ENCODE results near the gene LRFN5. TPM values are rescaled to one million over a fixed set of nuclear protein-coding genes. Genes with fewer than 3 reads are reported as not detected.
"Not testable (repeated sequence)": the region's sequence is repeated elsewhere in the genome, so short reads cannot be mapped to it uniquely, and the experiment has no call there.

Gene LRFN5
- total RNA-seq, 1 experiment from 2014 or later: 15.8 TPM

GRCh38 chr14:41586237-41586636 is 20.4 kb upstream of the LRFN5 start:
- Mint-ChIP-seq H3K9me3 (no peaks in the 10 kb centered on the region), H3K36me3 (no peaks in the 10 kb centered on the region), H3K4me3 (no peak overlapping the region), H3K27me3 (ENCODE audit: low read depth) (no peaks in the 10 kb centered on the region), H3K27ac (no peak overlapping the region), H3K4me1 (no peaks in the 10 kb centered on the region)
- DNase-seq (ENCODE audit: low spot score) (no peak), ATAC-seq (no peak)
- no peak for TF ChIP-seq JAZF1 (CRISPR knock-in tag; IDR thresholded peaks at IDR 0.05)
- no peak for TF ChIP-seq SMAD3 (CRISPR knock-in tag; IDR thresholded peaks at IDR 0.05; ENCODE audit: borderline replicate concordance)
- no peak for TF ChIP-seq NFATC4 (CRISPR knock-in tag; IDR thresholded peaks at IDR 0.05)
- TF ChIP-seq ATF1 (CRISPR knock-in tag; IDR thresholded peaks at IDR 0.05): no peak
- TF ChIP-seq HMGA2 (CRISPR knock-in tag; IDR thresholded peaks at IDR 0.05): no peak
- no peak for TF ChIP-seq ETV6 (CRISPR knock-in tag; IDR thresholded peaks at IDR 0.05)
- no peak for TF ChIP-seq NFE2L1 (CRISPR knock-in tag; IDR thresholded peaks at IDR 0.05)
- TF ChIP-seq, protein P1, sequence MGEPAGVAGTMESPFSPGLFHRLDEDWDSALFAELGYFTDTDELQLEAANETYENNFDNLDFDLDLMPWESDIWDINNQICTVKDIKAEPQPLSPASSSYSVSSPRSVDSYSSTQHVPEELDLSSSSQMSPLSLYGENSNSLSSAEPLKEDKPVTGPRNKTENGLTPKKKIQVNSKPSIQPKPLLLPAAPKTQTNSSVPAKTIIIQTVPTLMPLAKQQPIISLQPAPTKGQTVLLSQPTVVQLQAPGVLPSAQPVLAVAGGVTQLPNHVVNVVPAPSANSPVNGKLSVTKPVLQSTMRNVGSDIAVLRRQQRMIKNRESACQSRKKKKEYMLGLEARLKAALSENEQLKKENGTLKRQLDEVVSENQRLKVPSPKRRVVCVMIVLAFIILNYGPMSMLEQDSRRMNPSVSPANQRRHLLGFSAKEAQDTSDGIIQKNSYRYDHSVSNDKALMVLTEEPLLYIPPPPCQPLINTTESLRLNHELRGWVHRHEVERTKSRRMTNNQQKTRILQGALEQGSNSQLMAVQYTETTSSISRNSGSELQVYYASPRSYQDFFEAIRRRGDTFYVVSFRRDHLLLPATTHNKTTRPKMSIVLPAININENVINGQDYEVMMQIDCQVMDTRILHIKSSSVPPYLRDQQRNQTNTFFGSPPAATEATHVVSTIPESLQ (CRISPR knock-in tag; IDR thresholded peaks at IDR 0.05): no peak
- ChIA-PET CTCF (no interaction called here), POLR2A (no interaction called here)

GRCh38 chr14:41597647-41598046 is 9.0 kb upstream of the LRFN5 start:
- Mint-ChIP-seq H3K9me3 (peaks cover 4% of the 10 kb centered on the region; the same call in 1 of the 2 replicates), H3K4me3 (no peak overlapping the region), H3K36me3 (peaks cover 6% of the 10 kb centered on the region), H3K4me1 (peaks cover 38% of the 10 kb centered on the region), H3K27me3 (ENCODE audit: low read depth) (no peaks in the 10 kb centered on the region), H3K27ac (peak overlapping the region; percentile 82)
- DNase-seq (ENCODE audit: low spot score) (peak; percentile 61), ATAC-seq (peak; percentile 8; the same call in 1 of the 2 replicates)
- TF ChIP-seq NFE2L1 (CRISPR knock-in tag; IDR thresholded peaks at IDR 0.05) (peak; percentile 81), ZMAT4 (CRISPR knock-in tag; IDR thresholded peaks at IDR 0.05) (no peak)
- ChIA-PET CTCF (interaction anchor here (1.0 kb wide), 1 partner anchor 12 kb away, joined by 3 read pairs; no protein-coding TSS in a partner anchor), POLR2A (interaction anchor here (1.0 kb wide), 1 partner anchor 12 kb away, joined by 3 read pairs; no protein-coding TSS in a partner anchor)

- peak; percentile 77 for ATAC-seq
- POLR2A ChIA-PET; H3K36me3 Mint-ChIP-seq; H3K9me3 Mint-ChIP-seq; H3K27me3 Mint-ChIP-seq (ENCODE audit: low read depth): not testable (repeated sequence)
- Mint-ChIP-seq H3K27ac (peak overlapping the region; percentile 99), H3K4me1 (peaks cover 46% of the 10 kb centered on the region), H3K4me3 (peak overlapping the region; percentile 55)
- CTCF ChIA-PET: interaction anchor here (1.0 to 3.0 kb wide), 7 partner anchors 9 to 320 kb away, joined by 3 to 33 read pairs (median 5); no protein-coding TSS in a partner anchor
- peak; percentile 33 for DNase-seq (ENCODE audit: low spot score)
- TF ChIP-seq, protein P2, sequence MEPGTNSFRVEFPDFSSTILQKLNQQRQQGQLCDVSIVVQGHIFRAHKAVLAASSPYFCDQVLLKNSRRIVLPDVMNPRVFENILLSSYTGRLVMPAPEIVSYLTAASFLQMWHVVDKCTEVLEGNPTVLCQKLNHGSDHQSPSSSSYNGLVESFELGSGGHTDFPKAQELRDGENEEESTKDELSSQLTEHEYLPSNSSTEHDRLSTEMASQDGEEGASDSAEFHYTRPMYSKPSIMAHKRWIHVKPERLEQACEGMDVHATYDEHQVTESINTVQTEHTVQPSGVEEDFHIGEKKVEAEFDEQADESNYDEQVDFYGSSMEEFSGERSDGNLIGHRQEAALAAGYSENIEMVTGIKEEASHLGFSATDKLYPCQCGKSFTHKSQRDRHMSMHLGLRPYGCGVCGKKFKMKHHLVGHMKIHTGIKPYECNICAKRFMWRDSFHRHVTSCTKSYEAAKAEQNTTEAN (CRISPR knock-in tag; IDR thresholded peaks at IDR 0.05): 0 out of 2 replicates have a peak, but pooled peaks have one; percentile 52
- TF ChIP-seq ETV6 (CRISPR knock-in tag; IDR thresholded peaks at IDR 0.05) (0 out of 2 replicates have a peak, but pooled peaks have one; percentile 33), TEAD1 (CRISPR knock-in tag; IDR thresholded peaks at IDR 0.05) (peak; percentile 98; the same call in 1 of the 2 replicates)
Observed at GRCh38 chr14:41599805-41600385, 6.8 kb upstream of the LRFN5 start.

DNA sequence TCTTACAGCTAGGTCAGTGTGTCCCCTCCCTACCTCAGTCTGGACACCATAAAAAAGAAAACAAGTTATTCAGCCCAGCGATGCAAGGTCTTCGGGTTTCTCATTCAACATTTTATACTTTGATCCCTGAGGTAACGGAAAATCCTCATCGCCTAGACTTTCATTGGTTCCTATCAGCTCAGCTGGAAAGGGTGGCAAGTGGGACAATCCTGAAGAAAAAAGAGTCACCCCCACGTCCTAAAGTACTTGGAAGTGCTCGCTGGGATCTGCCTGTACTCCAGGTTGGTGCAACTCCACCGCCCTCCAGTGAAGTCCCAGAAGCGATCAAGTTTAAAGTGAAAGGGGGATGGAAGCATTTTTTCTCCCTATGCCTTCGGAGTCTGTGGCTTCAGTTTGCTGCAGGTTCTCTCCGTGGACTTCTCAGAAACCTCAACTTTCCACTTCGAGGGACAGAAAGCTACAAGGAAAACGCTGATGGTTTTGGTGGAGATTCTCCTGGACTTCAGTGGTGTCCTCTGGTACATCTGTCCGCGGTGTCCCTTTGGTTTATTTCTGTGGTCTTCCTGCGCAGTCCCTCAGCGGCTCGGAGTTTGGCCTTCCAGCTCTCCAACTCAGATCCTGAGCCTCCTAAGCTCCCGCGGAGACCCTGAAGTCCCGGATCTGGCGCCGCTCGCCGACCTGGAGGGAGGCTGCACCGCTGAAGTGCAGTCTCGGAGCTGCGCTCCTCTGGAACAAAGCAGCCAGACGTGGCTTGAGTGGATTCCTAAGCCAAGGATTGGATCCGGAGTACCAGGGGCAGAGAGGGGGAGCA is 1.8 kb upstream of the LRFN5 start:
- peak overlapping the region; percentile 94 for H3K4me3 Mint-ChIP-seq
- ATAC-seq (peak; percentile 46), DNase-seq (ENCODE audit: low spot score) (peak; percentile 86)
- H3K27me3 Mint-ChIP-seq (ENCODE audit: low read depth): peaks cover 30% of the 10 kb centered on the region
- H3K27ac Mint-ChIP-seq: peak overlapping the region; percentile 86
- H3K9me3 Mint-ChIP-seq: no peaks in the 10 kb centered on the region
- POLR2A ChIA-PET: interaction anchor here (0.7 to 1.0 kb wide), 2 partner anchors 276 to 851 kb away, joined by 3 read pairs; no protein-coding TSS in a partner anchor
- CTCF ChIA-PET: interaction anchor here (0.7 to 2.1 kb wide), 2 partner anchors 9 to 324 kb away, joined by 3 to 16 read pairs; no protein-coding TSS in a partner anchor
- H3K4me1 Mint-ChIP-seq: peaks cover 38% of the 10 kb centered on the region
- peaks cover 2% of the 10 kb centered on the region; the same call in 1 of the 2 replicates for H3K36me3 Mint-ChIP-seq
- TF ChIP-seq TEAD1 (CRISPR knock-in tag; IDR thresholded peaks at IDR 0.05): 0 out of 2 replicates have a peak, but pooled peaks have one; percentile 8
- TF ChIP-seq, protein P3, sequence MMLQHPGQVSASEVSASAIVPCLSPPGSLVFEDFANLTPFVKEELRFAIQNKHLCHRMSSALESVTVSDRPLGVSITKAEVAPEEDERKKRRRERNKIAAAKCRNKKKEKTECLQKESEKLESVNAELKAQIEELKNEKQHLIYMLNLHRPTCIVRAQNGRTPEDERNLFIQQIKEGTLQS (CRISPR knock-in tag; conservative IDR thresholded peaks at IDR 0.05): no peak
- TF ChIP-seq ELF4 (CRISPR knock-in tag; IDR thresholded peaks at IDR 0.05; ENCODE audit: low read depth): no peak
- TF ChIP-seq, protein P2 (CRISPR knock-in tag; IDR thresholded peaks at IDR 0.05): no peak
- no peak for TF ChIP-seq ZMAT4 (CRISPR knock-in tag; IDR thresholded peaks at IDR 0.05)
- TF ChIP-seq, protein P4, sequence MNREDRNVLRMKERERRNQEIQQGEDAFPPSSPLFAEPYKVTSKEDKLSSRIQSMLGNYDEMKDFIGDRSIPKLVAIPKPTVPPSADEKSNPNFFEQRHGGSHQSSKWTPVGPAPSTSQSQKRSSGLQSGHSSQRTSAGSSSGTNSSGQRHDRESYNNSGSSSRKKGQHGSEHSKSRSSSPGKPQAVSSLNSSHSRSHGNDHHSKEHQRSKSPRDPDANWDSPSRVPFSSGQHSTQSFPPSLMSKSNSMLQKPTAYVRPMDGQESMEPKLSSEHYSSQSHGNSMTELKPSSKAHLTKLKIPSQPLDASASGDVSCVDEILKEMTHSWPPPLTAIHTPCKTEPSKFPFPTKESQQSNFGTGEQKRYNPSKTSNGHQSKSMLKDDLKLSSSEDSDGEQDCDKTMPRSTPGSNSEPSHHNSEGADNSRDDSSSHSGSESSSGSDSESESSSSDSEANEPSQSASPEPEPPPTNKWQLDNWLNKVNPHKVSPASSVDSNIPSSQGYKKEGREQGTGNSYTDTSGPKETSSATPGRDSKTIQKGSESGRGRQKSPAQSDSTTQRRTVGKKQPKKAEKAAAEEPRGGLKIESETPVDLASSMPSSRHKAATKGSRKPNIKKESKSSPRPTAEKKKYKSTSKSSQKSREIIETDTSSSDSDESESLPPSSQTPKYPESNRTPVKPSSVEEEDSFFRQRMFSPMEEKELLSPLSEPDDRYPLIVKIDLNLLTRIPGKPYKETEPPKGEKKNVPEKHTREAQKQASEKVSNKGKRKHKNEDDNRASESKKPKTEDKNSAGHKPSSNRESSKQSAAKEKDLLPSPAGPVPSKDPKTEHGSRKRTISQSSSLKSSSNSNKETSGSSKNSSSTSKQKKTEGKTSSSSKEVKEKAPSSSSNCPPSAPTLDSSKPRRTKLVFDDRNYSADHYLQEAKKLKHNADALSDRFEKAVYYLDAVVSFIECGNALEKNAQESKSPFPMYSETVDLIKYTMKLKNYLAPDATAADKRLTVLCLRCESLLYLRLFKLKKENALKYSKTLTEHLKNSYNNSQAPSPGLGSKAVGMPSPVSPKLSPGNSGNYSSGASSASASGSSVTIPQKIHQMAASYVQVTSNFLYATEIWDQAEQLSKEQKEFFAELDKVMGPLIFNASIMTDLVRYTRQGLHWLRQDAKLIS (CRISPR knock-in tag; IDR thresholded peaks at IDR 0.05; ENCODE audit: borderline replicate concordance): no peak
- no peak for TF ChIP-seq TCF7 (CRISPR knock-in tag; IDR thresholded peaks at IDR 0.05; ENCODE audit: low read depth)
